GM19438 (cell line): Measurements from ENCODE around the gene NPAS1.
"Not testable (repeated sequence)": the region's sequence is repeated elsewhere in the genome, so short reads cannot be mapped to it uniquely, and the experiment has no call there.

Experiments used
- ATAC-seq: cut with Tn5 transposase; IDR thresholded peaks from one replicate; pipeline ENCODE4 v1.9.1; 2021; ENCODE audit warnings: low read depth; ENCODE audit not compliant: unreplicated experiment

NPAS1 gene

DNA sequence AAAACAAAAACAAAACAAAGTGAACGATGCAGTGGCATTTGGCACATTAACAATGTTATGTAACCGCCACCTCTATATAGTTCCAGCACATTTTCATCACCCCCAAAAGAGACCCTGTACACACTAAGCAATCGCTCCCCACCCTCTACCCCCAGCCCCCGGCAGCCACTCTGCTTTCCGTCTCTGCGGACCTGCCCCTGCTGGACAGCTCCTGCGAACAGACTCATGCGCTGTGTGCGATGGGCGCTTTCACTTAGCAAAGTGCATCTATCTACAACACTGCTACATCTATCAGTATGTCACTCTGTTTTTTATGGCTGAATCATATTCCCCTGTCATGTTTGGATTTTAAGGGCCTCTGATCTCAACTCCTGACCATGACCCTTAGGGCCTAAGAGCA, 53.9 kb downstream of the NPAS1 start:
- no peak for ATAC-seq

DNA sequence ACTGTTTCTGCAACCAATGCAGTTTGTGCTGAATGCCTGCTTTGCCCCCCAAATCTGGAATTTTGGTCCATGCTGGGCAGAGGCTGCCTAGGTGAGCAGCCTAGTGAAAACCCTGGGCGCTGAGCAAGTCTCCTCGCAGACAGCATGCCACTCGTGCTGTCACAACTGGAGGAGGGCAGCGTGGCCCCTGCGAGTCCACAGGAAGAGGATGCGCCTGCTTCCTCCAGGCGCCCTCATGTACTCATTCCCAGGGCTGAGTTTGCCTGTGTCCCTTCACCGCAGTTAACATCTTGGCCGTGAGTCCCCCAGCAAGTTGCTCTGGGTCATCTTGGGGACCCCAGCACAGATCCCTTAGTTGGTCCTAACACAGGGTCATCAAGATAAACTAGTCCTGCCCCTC, 55.0 kb downstream of the NPAS1 start:
- ATAC-seq: no peak

DNA sequence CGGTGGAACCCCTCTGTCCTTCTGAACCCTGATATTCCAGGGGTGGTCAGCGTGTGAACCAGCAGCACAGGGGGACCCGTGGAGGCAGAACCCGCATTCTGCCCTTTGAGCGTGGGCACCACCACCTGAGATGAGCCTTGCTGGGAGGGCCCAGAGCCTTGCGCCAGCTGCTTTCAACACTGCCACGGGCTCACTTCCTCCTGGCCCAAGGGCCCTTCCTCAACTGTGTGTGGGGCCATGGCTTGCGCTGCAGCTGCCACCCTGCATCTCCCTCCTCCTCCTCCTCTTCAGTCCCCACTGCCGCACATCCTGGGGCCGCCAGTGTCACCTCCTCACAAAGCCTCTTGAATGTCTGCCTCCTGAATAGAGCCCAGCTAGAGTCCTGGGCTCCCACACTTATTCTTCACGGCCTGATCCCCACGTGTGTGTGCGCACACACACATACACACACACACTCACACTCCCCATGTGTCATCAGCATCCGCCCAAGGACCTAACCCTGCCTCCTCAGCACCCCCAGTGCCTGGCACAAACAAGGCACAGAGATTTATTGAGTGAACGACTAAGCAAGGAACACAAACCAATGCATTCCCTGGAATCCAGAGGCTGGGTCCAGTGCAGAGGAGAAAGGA, 55.7 kb downstream of the NPAS1 start:
- no peak for ATAC-seq

DNA sequence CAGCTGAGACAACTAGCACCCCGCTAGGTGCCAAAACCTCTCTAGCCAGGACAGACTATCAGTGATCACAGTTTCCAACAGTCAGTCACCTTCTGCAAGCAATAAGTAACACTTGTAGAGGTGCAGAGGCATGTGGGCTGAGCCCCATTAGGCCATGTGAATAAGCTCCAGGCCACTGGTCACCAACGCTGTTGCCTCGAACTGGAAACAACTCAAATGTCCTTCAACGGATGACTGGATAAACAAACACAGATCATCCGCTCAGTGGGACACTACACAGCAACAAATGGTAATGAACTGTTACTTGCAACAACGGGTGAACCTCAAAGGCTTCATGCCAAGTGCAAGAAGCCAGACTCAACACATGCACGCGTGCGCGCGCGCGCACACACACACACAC, 56.3 kb downstream of the NPAS1 start:
- no peak for ATAC-seq

DNA sequence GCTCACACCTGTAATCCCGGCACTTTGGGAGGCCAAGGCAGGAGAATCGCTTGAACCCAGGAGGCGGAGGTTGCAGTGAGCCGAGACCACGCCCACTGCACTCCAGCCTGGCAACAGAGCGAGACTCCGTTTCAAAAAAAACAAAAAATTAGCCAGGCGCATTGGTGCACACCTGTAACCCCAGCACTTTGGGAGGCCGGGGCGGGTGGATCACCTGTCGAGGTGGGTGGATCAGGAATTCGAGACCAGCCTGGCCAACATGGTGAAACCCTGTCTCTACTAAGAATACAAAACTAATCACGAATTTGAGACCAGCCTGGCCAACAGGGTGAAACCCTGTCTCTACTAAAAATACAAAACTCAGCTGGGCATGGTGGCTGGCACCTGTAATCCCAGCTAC, 58.7 kb downstream of the NPAS1 start:
- not testable (repeated sequence) for ATAC-seq

DNA sequence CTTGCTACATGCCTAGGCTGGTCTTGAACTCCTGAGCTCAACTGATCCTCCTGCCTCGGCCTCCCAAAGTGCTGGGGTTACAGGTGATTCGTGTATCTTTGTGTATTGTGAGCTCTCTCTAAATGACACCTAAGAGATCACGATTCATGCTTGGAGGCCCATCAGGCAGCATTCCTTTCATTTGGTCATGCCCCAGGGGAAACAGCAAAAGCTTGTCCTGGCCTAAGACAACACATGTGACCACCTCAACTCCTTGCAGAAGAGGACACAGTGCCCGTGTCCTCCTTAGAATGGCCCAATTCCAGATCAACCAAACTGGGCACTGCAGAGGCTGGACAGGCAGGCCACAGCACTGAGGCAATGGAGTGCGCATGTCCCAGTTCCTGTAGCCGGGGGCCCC, 61.5 kb downstream of the NPAS1 start:
- no peak for ATAC-seq

DNA sequence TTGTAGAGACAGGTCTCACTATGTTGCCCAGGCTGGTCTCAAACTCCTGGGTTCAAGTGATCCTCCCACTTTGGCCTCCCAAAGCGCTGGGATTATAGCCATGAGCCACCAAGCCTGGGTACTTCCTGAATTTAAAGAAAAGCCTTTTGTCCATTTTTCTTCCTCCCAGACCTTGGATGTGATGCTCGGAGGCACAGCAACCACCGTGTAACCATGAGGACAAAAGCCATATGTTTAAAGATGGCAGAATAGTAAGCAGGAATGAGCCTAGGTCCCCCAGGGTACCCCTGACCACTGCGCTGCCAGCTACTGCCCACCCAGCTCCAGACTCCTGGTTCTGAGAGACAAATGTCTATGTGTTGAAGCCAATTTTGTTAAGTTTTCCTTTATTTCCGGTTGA, 62.9 kb downstream of the NPAS1 start:
- ATAC-seq: no peak

DNA sequence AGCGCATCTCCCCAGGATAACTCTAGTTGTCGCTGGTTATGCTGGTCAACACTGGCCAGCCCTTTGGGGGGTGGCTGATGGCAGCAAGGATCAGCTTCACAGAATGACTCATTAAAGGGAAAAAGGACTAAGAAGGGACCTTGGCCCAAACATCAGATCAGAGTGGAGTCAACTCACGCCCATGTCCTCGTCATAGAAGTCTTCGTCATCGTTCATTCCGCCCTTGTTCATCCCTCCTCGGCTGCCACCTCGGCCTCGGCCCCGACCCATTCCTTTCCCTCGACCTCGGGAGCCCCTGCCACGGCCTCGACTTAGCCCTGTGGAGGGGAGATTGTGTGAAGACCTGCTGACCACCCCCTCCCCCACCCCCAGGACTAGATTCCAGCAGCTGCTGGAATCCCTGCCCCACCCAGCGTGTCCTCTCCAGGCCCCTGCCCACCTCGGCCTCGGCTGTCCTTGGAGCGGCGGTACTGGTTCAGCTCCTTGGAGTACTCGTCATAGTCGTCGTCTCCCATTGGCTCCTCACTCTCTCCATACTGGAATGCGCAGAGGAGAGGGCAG, 65.3 kb downstream of the NPAS1 start:
- no peak for ATAC-seq

DNA sequence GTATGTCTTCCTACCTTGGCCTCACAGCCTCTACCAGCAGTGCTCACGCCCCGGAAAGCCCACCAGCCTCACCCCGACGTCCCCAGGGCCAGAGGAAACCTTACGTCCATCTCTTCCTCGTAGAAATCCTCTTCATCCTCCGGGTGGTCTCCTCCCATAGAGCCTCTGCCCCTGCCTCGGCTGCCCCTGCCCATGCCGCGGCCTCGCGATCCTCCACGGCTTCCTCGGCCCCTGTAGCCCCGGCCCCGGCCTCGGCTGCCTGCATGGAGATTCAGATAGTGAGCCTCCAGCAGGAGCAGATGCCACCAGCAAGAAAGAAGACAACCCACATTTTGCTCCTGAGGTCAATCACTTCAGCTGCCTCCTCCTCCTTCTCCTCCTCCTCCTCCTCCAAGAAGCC, 66.6 kb downstream of the NPAS1 start:
- ATAC-seq: no peak

DNA sequence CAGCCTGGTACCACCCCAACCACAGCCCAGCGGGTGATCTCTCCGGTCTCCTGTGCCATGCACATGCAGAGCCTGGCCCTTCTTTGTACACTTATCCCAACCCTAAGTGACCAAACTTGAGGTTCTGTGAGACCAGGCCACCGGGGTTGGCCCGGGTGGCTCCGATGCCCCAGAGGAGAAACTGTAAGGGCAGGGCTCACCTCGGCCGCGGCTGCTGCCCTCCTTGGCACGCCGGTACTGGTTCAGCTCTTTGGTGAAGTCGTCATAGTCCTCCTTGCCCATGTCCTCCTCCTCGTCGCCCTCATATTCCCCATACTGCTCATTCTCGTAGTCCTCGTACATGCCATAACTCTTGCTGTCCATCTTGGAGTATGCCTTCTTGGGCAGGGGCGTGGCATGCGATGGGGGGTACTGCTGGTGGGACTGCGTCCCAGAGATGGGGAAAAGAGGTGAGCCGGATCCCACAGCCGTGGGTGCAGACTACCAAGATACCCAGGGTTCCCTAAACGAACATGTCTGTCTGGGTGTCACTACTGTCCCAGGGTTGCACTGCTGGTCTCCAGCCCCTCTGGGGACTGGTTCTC, 70.2 kb downstream of the NPAS1 start:
- no peak for ATAC-seq

DNA sequence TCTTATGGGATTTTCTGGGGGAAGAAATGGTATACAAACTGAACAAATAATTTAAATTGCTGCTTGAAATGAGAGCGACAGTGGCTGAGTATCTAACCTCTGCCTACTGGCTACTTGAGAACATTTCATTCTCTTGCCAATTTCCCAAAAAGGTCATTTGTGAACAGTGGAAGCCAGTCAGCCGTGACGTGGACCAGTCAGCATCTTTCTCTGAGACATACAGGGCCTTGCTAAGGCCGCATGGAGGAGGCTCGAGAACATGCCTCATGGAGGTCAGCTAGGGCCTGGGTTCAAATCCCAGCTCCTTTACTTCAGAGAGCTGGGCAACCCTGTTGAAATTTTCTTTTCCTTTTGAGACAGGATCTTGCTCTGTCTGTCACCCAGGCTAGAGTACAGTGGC, 73.6 kb downstream of the NPAS1 start:
- no peak for ATAC-seq

DNA sequence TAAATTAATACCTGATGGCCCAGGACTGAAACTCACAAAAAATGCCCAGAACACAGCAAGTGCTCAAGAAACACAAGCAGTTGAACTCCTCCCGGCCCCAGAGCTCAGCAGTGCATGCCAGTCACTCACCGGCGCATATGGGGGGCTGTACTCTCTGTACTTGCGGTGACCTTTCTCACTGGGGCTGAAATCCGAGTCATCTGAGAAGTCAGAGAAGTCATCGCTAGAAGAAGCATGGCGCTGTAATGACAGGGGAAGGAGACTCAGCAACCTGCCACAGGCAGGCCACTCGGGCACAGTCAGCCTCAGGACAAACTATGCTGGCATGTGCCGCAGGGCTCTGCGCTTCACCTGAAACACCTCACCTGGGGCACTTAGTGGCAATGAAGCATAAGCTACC, 74.2 kb downstream of the NPAS1 start:
- no peak for ATAC-seq

DNA sequence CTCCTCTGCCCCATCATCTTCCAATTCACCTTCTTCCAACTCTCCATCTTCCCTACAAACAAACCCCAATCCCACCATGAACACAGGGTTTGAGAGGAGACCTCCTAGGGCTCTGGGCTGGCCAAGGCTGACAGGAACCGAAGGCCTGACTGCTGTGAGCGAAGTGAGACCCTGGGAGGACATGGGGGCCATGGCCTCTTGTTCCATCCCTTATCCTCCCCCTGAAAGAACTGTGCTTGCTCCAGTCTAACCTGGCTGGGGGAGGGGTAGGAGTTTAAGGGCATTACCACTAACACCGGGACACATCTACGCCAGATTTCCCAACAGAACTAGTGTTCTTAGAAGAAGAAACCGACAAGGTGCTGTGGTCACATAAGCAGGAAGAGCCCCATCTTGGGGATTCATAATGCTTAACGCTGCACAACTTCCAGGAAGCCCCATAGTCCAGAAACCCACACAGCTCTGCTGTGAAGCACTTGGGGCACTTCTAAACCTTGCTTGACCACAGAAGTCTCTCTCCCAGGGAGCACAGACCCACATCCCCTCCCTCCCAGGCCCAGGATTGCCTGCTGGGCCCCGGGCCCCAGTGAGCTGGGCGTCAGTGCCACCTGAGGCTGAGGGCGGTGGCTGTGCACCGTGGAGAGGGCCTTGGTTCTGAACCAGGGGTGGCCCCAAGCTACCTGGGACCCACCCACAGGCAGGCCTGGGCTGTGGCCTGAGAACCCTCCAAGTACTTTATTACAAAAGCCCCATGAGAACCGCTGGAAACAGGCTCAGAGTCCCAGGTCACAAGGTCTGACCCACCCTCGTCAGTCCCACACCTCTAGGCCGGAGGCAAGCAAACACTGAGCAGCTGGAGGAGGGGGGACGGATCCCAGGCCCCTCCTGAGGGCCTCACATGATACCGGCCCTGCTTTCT, 75.2 kb downstream of the NPAS1 start:
- ATAC-seq: no peak
